ENCODE data around the gene AGBL3.

The AGBL3 gene

GRCh38 chr7:135158874-135159273 lies 172.6 kb downstream of the AGBL3 start:
- no peaks in the 10 kb centered on the region; the same call in 1 of the 2 replicates for H3K36me3 ChIP-seq (ENCODE audit: insufficient read depth, low read length)
- no peak overlapping the region for H3K9ac ChIP-seq (ENCODE audit: insufficient read length)
- TF ChIP-seq POLR2AphosphoS5 (IDR thresholded peaks at IDR 0.05; ENCODE audit: borderline replicate concordance, low read depth, low read length): no peak
- no peak for TF ChIP-seq FOXP2 (optimal IDR thresholded peaks at IDR 0.05; ENCODE audit: control extremely low read depth, extremely low read length, insufficient read depth)
- no peak for TF ChIP-seq EZH2 (IDR thresholded peaks at IDR 0.05)
- no peak overlapping the region for H3K4me3 ChIP-seq
- no peak overlapping the region for H3K27ac ChIP-seq
- no peak for DNase-seq (ENCODE audit: low read depth, low spot score)
- H3K9me3 ChIP-seq (ENCODE audit: low read depth, low read length): no peaks in the 10 kb centered on the region

- H3K9ac ChIP-seq (ENCODE audit: insufficient read length): no peak overlapping the region
These were observed 173.2 kb downstream of the AGBL3 start for GRCh38 chr7:135159359-135160085.

GRCh38 chr7:135160098-135160857 lies 174.0 kb downstream of the AGBL3 start:
- Histone ChIP-seq H3K9me3 (ENCODE audit: low read depth, low read length) (no peaks in the 10 kb centered on the region), H3K36me3 (ENCODE audit: insufficient read depth, low read length) (peaks cover 2% of the 10 kb centered on the region; the same call in 1 of the 2 replicates), H3K27ac (peak overlapping the region; percentile 78), H3K4me3 (no peak overlapping the region), H3K9ac (ENCODE audit: insufficient read length) (no peak overlapping the region)
- no peak for TF ChIP-seq EZH2 (IDR thresholded peaks at IDR 0.05)
- no peak for TF ChIP-seq POLR2AphosphoS5 (IDR thresholded peaks at IDR 0.05; ENCODE audit: borderline replicate concordance, low read depth, low read length)
- no peak for TF ChIP-seq FOXP2 (optimal IDR thresholded peaks at IDR 0.05; ENCODE audit: control extremely low read depth, extremely low read length, insufficient read depth)
- no peak for DNase-seq (ENCODE audit: low read depth, low spot score)

More at GRCh38 chr7:135159359-135160085, 173.2 kb downstream of the AGBL3 start:
- Histone ChIP-seq H3K27ac (peak overlapping the region; percentile 78), H3K9me3 (ENCODE audit: low read depth, low read length) (no peaks in the 10 kb centered on the region), H3K36me3 (ENCODE audit: insufficient read depth, low read length) (no peaks in the 10 kb centered on the region; the same call in 1 of the 2 replicates), H3K4me3 (no peak overlapping the region)
- TF ChIP-seq FOXP2 (optimal IDR thresholded peaks at IDR 0.05; ENCODE audit: control extremely low read depth, extremely low read length, insufficient read depth) (no peak), EZH2 (IDR thresholded peaks at IDR 0.05) (no peak), POLR2AphosphoS5 (IDR thresholded peaks at IDR 0.05; ENCODE audit: borderline replicate concordance, low read depth, low read length) (no peak)
- no peak for DNase-seq (ENCODE audit: low read depth, low spot score)

GRCh38 chr7:135160858-135161653 lies 174.7 kb downstream of the AGBL3 start:
- Histone ChIP-seq H3K9ac (ENCODE audit: insufficient read length) (peak overlapping the region; percentile 10), H3K36me3 (ENCODE audit: insufficient read depth, low read length) (peaks cover 9% of the 10 kb centered on the region; the same call in 1 of the 2 replicates), H3K27ac (peak overlapping the region; percentile 78), H3K4me3 (no peak overlapping the region), H3K9me3 (ENCODE audit: low read depth, low read length) (no peaks in the 10 kb centered on the region)
- no peak for TF ChIP-seq FOXP2 (optimal IDR thresholded peaks at IDR 0.05; ENCODE audit: control extremely low read depth, extremely low read length, insufficient read depth)
- no peak for TF ChIP-seq EZH2 (IDR thresholded peaks at IDR 0.05)
- DNase-seq (ENCODE audit: low read depth, low spot score): no peak

- Histone ChIP-seq H3K27ac (peak overlapping the region; percentile 78; the same call in 1 of the 2 replicates), H3K9ac (ENCODE audit: insufficient read length) (no peak overlapping the region), H3K36me3 (ENCODE audit: insufficient read depth, low read length) (peaks cover 13% of the 10 kb centered on the region; the same call in 1 of the 2 replicates), H3K4me3 (no peak overlapping the region), H3K9me3 (ENCODE audit: low read depth, low read length) (no peaks in the 10 kb centered on the region)
- DNase-seq (ENCODE audit: low read depth, low spot score): no peak
- TF ChIP-seq POLR2AphosphoS5 (IDR thresholded peaks at IDR 0.05; ENCODE audit: borderline replicate concordance, low read depth, low read length) (no peak), FOXP2 (optimal IDR thresholded peaks at IDR 0.05; ENCODE audit: control extremely low read depth, extremely low read length, insufficient read depth) (no peak), EZH2 (IDR thresholded peaks at IDR 0.05) (no peak)
These were observed 175.4 kb downstream of the AGBL3 start for GRCh38 chr7:135161669-135162068.

GRCh38 chr7:135162382-135163001 lies 176.2 kb downstream of the AGBL3 start:
- Histone ChIP-seq H3K27ac (no peak overlapping the region), H3K9ac (ENCODE audit: insufficient read length) (no peak overlapping the region), H3K4me3 (no peak overlapping the region), H3K9me3 (ENCODE audit: low read depth, low read length) (no peaks in the 10 kb centered on the region), H3K36me3 (ENCODE audit: insufficient read depth, low read length) (peaks cover 22% of the 10 kb centered on the region; the same call in 1 of the 2 replicates)
- TF ChIP-seq POLR2AphosphoS5 (IDR thresholded peaks at IDR 0.05; ENCODE audit: borderline replicate concordance, low read depth, low read length) (no peak), FOXP2 (optimal IDR thresholded peaks at IDR 0.05; ENCODE audit: control extremely low read depth, extremely low read length, insufficient read depth) (no peak), EZH2 (IDR thresholded peaks at IDR 0.05) (no peak)
- DNase-seq (ENCODE audit: low read depth, low spot score): no peak

- H3K36me3 ChIP-seq (ENCODE audit: insufficient read depth, low read length): peaks cover 35% of the 10 kb centered on the region
- H3K9me3 ChIP-seq (ENCODE audit: low read depth, low read length): no peaks in the 10 kb centered on the region
- no peak for DNase-seq (ENCODE audit: low read depth, low spot score)
- no peak overlapping the region for H3K9ac ChIP-seq (ENCODE audit: insufficient read length)
- H3K4me3 ChIP-seq: no peak overlapping the region
- no peak overlapping the region for H3K27ac ChIP-seq
- TF ChIP-seq FOXP2 (optimal IDR thresholded peaks at IDR 0.05; ENCODE audit: control extremely low read depth, extremely low read length, insufficient read depth) (no peak), POLR2AphosphoS5 (IDR thresholded peaks at IDR 0.05; ENCODE audit: borderline replicate concordance, low read depth, low read length) (peak; percentile 24; the same call in 1 of the 2 replicates)
These were observed 178.2 kb downstream of the AGBL3 start for GRCh38 chr7:135164357-135165061.

Data from SK-N-MC (cell line).